GM18519 (cell line): ENCODE results near the gene RSPRY1.

ENCODE experiments used
- ATAC-seq: cut with Tn5 transposase; IDR thresholded peaks from one replicate; pipeline ENCODE4 v1.9.1; 2021; ENCODE audit warnings: mild to moderate bottlenecking, moderate library complexity; ENCODE audit not compliant: unreplicated experiment, low FRiP score

Gene RSPRY1

DNA sequence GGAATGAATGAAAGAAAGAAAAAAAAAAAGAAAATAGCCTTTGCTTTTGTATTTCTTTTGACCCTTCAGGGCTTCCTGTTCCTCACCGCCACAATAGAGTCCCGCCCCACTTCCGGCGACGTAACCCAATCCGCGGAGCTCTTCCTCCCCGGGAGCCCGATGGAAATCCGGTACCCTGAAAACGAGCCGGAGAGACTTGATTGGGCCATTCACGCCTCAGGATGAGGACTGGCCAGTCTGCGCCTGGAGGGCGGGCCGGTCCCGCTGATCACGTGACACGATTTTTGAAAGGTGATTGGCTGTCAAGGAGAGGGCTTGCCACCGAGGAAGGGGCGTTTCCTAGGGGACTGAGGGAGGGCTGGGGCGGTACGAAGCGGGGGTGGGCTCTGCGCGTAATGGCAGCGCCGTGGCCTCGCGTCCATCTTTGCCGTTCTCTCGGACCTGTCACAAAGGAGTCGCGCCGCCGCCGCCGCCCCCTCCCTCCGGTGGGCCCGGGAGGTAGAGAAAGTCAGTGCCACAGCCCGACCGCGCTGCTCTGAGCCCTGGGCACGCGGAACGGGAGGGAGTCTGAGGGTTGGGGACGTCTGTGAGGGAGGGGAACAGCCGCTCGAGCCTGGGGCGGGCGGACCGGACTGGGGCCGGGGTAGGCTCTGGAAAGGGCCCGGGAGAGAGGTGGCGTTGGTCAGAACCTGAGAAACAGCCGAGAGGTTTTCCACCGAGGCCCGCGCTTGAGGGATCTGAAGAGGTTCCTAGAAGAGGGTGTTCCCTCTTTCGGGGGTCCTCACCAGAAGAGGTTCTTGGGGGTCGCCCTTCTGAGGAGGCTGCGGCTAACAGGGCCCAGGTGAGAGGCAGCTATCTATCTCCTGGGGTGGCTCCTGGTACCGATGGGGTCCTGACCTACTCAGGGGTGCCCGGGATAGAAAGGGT, at the start of gene RSPRY1, which contains the start of gene PSME3IP1:
Gene RSPRY1, plus strand, starts transcription at position 385 of the 927 bp plus-strand sequence. CDS start 18,330 bp downstream, outside the sequence.
Gene PSME3IP1, minus strand, starts transcription at position 95 of the 927 bp plus-strand sequence. CDS start 12,185 bp downstream, outside the sequence.
- peak; percentile 70 for ATAC-seq

DNA sequence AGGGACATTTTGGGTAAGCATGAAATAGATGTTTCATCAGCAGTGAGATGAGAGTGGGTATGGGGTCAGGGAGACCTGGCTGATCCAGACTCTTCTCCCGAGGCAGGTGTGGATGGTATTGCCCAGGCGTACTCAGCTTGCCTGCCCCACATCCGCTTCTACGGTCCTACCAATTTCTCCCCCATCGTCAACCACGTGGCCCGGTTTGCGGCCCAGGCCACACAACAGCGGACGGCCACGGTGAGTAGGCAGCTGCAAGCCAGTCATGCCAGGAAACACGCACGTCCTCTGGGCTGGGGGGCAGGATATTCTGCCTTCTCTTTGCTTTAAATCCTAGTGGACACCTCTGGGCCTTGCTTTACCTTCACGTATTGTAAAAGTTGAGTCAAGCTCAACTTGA, 49.1 kb upstream of the RSPRY1 start:
- ATAC-seq: no peak

DNA sequence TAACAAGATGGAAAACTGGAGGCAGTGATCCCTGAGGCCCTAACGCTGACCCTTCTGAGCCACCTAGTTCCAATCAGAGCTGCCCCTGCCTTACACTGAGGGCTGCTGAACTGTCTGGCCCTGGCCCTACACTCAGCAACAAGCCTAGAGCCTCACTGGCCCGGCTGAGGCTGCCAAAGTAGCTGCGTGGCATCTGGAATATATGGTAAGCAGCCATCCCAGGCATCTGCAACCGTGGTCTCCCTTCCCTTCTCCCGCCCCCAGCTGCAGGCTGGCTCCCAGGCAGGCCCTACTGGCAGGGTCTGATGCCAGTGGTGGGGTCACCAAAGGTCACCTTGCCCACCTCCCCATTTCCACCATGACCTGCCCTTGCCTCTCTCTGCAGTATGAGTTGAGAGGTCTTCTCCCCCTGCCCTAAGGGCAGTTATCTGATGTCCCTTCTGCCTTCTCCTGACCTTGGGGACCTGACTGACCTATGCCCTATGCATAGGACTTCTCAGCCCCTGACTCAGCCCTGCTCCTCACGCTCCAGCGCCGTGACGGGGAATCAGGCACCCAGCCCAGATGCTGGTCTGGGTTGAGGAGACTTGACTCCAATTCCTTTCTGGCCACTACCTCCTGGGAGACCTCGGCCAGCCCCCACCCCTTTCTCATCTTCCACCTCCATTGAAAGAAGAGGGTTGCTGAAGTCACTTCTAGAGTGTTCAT, 48.4 kb upstream of the RSPRY1 start:
- no peak for ATAC-seq

DNA sequence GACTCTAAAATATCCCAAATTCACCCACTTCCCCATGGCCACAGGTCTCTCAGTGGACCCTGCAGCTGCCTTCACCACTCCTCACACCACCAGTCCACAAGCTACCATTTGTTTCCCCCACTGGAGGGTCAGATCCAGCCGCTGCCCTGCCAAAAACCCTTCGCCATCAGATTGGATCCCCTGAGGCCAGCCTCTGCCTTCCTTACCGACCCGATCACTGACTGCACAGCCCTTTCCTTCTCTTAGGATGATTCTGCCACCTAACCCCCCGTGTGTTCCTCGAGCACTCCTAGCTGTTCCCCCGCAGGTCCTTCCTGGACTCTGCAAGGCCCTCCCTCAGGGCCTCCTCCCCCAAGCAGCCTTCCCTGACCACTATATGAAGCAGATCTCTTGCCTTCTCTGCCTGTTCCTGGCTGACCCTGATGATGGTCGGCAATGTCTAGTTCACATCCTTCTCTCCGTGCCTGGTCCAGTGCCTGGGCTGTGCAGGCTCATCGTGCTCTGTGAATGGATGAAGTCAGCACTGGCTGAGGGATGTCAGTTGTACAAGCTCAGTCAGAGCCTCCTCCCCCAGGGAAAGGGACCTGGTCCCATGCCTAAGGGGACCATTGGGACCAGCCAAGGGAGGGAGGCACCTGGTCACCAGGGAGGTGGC, 47.7 kb upstream of the RSPRY1 start:
- ATAC-seq: no peak

DNA sequence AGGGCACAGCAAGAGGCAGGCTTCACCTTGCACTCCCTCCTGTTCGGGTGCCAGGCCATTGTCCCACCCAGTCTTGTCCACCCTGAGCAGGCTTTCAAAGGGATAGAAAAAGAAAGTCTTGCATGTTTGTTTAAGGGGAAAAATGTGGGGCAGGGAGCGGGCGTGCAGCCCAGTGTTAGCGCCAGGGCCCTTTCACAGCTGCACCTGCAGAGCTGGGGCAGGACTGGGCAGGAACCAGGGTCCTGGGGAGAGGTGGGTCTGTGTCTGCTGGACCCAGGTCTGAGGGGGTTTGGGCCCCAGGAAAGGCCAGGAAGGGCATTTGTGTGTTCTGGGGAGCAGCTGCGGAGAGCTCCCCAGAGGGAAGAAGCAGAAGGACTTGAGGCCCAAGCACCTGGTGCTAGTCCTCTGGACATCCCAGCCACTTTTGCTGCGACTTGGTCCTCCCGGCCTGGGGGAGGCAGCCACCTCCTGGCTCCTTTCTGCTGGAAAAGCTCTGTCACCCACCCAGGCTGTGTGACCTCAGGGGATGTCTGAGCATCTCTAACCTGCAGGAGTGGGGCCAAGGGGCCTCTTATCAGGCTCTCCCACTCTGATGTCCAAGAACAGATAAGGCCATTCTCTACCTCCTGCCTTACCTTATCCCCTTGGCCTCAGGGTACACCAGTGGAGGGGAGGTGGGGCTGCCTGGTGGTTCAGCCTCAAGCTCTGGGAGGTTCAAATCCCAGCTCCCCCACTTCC, 45.0 kb upstream of the RSPRY1 start:
- no peak for ATAC-seq

DNA sequence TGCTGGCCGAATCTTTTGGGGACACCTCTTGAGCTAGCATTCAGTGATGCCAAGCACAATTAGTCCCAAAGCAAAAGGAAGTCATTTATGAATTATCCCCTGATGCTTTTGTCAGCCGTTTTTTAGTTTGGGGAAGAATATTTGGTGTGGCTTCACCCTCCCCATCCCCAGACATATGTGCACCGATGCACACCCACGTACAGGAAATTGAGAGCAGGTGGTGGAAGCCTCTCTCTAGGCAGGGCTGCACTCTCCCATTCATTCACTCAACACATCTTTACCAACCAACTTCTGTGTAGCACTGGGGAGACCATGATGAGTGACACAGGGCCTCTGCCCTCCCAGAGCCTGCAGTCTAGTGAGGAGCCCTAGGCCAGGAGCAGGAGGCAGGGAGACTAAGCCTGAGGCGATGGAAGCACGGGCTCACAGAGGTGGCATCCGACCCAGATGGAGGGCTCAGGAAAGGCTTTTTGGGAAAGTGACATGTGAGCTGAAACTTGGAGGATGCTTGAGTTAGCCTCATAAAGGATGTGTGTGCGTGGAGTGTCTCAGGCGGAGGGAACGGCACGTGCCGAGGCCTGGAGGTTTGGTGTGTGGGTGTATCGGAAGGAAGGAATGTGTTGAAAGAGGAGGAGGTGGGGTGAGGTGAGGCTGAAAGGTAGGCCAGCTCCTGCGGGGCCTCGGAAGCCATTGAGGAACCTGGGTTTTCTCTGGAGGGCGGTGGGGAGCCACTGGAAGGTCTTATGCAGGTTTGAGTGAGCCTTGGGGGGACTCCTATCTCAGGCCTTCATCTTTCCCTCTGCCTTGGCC, 44.1 kb upstream of the RSPRY1 start:
- no peak for ATAC-seq

DNA sequence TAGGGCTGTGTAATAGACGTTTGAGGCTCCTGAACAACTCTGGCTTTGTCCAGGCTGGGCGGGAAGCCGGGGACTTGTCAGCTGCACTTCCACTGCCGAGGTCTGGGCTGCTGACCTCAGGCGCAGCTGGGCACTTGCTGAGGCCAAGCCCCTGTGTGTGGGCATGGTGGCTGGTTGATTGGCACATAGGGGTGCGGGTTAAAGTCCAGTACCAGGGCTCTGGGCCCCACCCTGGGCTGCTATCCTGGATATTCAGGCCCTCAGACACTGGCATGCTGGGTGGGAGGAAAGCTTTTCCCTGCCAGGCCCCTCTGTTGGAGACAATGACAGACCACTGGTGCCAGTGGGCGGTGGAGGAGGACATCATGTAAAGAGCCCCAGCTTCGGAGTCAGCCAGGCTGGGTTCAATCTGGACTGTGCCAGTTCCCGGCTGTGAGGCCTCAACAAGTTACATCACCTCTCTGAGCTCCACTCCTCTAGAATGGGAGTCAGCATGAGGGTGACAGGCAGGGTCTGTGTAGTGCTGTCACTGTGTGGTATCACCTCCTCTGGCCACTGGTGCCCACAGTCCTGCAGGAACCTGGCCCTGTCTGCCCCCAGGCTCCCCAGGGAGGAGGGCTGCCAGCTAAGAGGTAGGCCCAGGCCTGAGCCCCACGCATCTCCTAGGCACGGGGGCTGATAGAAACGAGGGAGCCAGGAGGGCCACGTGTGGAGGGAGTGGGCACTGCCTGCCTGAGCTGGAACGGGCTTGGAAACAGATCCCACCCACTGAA, 42.8 kb upstream of the RSPRY1 start:
- no peak for ATAC-seq

DNA sequence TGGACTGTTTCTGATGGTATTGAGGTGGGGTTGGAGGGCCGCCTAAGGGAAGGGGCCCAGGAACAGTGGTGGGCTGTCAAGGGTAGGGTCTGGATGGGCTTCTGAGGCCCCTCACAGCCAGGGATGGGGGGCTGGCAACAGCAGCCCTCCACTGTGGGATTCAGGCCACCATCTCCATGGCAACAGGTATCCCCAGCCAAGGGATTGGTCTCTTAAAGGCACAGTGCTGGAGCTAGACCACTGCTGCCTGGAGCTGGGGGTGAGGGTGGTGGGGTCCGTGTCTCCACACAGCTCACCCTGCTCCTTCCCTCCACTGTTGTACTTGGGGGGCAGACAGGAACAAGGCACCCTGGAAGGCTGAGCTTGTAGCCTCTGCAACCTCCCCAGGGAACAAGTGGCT, 42.1 kb upstream of the RSPRY1 start:
- no peak for ATAC-seq

DNA sequence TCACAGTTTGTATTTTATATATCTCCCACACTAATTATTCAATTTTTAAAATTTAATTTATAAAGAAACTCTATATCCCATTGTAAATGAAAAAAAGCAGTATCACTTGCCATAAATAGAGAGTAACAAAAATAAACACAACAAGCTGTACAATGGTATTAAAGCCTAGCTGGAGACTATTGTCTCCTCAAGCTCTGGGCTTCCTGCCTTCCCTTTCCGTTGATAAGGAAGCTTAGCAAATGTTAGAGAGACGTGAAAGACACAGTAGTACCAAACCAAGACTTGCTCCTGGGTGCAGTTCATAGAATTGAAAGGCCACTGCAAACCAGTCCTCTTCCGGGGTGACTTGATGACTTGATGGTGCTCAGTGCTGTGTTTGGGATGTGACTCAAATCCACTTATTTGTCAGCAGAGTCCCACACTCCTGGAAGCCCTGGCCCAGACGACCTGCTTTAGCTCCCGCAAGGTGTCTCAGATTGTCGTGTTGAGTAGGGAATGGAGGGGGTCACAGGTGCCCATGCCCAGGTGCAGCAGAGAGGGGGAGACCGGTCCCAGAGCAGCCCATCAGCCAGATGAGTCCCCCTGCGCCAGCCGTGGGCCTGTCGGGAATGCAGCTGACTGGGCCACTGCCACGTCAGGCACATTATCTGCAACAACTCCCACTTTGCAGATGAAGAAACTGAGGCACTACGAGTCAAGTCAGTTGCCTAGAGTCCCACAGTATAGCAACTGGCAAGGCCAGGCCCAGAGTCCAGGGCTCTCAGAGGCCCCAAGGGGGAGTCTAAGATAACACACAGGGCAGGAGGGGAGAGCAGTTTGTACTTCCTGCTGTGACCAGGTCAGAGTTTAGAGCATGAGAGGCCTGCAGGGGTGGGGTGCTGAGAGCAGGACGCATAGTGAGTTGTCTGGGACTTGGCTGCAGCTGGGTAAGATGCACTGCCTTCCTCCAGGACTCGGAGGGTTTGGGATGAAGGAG, 40.8 kb upstream of the RSPRY1 start:
- no peak for ATAC-seq

DNA sequence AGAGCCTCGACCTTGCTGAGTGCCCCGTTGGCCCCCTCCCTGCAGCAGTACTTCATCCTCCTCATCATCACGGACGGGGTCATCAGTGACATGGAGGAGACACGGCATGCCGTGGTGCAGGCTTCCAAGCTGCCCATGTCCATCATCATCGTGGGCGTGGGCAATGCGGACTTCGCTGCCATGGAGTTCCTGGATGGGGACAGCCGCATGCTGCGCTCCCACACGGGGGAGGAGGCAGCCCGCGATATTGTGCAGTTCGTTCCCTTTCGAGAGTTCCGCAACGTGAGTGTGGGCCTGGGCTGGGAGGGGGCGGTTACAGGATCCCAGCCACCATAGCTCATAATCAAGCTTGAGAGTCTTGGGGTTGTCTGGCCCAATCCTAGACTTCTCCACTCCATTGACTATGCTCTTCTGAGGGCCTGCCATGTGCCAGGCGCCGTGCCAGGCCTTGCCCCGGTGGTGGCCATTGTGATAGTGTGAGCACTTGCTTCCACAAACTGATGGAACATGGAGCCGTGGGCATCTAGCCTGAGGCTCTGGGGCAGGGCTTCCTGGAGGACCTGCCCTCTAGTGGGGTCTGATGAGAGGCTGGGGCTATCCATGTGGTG, 40.0 kb upstream of the RSPRY1 start:
- ATAC-seq: no peak

DNA sequence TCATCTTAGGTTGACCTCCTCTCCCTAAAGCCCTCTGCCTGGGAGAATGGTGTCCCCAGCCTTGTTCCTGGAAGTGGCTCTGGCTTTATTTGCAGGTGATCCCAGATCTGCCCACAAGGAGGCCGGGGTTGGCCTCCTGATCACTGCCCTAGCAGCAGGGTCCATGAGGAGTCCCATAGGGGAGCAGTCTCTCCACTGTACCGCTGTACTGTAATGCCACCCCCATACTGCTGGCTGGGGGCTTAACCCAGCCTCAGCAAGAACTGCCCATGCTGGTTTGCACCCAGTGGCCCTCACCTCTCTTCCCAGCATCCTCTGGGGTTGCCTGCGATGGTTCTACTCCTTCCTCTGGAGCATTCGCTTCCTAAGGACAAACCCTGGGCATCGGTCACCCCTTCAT, 39.4 kb upstream of the RSPRY1 start:
- no peak for ATAC-seq

DNA sequence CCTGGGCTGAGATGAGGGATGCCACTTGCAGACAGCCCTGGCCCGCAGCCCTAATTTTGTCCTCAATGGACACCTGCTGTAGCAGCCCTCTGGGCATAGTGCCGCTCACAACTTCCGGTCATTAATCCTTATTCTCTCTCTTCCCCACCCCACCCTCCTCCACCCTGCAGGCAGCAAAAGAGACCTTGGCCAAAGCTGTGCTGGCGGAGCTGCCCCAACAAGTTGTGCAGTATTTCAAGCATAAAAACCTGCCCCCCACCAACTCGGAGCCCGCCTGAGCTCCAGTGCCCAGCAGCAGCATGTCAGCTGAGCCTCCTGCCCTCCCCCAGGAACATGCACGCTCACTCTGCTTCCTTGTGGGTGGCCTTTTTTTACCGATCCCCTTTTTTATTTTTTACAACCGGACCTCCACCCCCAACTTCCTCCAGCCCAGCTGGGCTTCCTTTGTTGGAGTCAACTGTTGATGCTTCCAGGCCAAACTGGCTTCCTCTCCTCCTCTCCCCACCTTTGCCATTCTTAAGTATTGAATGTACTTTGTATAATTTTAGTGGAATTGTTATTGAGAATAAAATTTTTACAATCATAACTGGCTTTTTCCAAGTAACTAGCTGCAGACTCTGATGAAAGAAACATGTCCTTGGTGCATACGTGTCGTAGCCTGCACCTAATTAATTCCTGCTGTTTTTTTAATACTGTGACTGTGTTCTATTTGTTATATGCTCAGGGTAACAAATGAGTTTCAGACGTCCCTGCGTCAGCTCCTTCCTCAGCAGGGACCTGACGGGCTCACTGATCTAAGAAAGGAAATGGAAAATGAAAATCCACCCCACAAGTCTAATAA, 38.5 kb upstream of the RSPRY1 start:
- ATAC-seq: no peak

DNA sequence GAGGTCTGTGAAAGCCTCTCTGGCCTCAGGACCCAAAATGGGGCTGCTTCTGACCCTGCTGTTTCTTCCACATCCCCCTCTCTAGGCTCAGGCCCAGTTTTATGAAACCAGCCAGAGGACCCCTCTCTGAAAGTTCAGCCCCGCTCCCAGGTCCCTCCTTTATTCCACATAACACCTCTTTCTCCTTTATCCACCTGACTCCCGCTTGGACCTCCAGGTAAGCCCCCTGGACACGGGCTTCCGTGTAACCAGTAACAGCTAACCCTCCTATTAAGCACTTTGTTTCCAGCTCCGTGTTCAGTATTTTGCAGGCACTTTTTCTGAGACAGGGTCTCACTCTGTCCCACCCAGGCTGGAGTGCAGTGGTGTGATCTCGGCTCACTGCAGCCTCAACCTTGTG, 37.6 kb upstream of the RSPRY1 start:
- ATAC-seq: no peak

DNA sequence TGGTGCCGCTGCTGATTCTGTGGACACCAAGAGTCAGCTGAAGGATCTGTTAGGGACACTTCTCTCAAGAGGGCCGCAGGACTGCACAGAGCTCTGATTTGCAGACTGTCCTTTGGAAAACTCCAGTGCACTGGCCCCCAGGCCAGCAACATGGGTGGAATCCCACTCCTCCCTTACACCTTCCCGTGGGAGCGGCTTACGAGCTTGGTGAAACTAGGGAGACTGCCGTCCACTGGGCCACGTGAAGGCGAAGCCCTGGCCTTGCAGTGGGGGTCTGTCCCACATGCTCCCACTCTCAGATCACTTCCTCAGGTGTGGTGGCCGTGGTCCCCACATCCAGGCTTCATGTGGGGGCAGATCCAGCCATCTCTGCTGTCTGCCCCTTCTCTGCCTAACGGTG, 36.7 kb upstream of the RSPRY1 start:
- no peak for ATAC-seq

DNA sequence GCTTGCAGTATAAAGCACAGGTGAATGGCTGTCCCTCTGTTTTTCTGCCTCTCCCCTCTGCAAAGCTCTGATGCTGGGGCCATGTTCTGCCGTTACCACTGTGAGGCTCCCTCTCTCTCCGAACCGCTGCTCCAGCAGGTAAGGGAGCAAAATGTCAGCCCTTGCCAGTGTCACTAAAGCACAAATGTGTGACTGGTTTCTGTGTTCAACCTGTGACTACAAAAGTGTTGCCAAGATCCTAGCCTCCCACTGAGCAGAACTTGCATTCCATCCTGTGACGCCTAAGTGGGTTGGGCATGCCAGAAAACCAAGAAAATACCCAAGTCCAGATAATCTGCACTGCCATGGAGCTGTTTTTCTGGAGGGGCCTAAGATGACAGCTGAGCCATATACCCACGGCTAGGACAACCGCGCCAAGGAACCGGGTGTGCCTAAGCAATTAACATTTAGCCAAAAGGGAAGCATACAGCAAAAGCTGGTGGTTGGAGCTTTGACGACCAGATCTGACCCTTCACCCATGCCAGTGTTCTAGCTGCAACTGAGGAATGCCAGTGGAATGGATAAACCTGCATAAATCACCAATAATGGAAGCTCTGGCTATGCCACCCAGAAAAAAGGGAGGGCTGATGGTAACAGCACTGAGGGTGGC, 35.3 kb upstream of the RSPRY1 start:
- ATAC-seq: no peak

DNA sequence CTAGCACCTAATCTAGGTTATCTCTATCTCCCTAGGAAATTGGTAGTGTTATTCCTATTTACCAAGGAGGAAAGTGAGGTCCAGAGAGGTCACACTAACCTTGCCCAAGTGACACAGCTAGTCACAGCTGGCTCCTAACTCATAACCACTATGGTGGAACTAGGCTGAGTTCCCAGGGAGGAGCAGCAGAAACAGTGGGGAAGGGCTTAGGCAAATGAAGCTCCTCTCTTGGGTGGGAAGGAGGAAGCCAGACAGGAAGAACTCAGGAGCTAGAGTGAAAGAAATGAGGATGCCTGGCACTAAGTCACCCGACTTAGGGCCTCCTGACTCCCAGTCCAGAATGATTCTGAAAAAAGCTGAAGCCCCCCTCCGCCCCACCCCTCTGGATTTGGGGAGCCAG, 34.8 kb upstream of the RSPRY1 start:
- ATAC-seq: no peak
